Nephron (organoid): ENCODE results near the gene APBA3.
"Not testable (repeated sequence)": the region's sequence is repeated elsewhere in the genome, so short reads cannot be mapped to it uniquely, and the experiment has no call there.

ENCODE experiments used
- H3K27ac Mint-ChIP-seq, 3 experiments: 2 replicates each; pipeline ENCODE4 v1.8.0; 2020; ENCODE audit warnings: mixed read lengths in 3 of 3, mild to moderate bottlenecking in 2 of 3, moderate library complexity in 1 of 3
- H3K27me3 Mint-ChIP-seq: 2 replicates; pipeline ENCODE4 v1.8.0; 2021; ENCODE audit warnings: low read depth, mild to moderate bottlenecking, moderate library complexity, mixed read lengths
- H3K36me3 Mint-ChIP-seq: 2 replicates; pipeline ENCODE4 v1.8.0; 2020; ENCODE audit warnings: low read depth, mixed read lengths
- H3K4me1 Mint-ChIP-seq: 2 replicates; pipeline ENCODE4 v1.8.0; 2020; ENCODE audit warnings: mixed read lengths
- H3K4me3 Mint-ChIP-seq, 3 experiments: 2 replicates each; pipeline ENCODE4 v1.8.0; 2020; ENCODE audit warnings: mild to moderate bottlenecking in 3 of 3, mixed read lengths in 3 of 3, moderate library complexity in 2 of 3
- H3K9me3 Mint-ChIP-seq: 2 replicates; pipeline ENCODE4 v1.8.0; 2020; ENCODE audit warnings: mixed read lengths
- CTCF ChIP-seq, 3 experiments: fragments of 200-600 bp; sonication (generic); IDR thresholded peaks; one replicate each; pipeline ENCODE4 v1.5.0; 2021; ENCODE audit warnings: antibody characterized with exemption in 3 of 3; ENCODE audit not compliant: unreplicated experiment in 3 of 3

The APBA3 gene

GRCh38 chr19:3768015-3768747 is 6.7 kb upstream of the APBA3 start:
- Mint-ChIP-seq H3K4me3 (no peak overlapping the region), H3K27me3 (peaks cover 5% of the 10 kb centered on the region), H3K9me3 (no peaks in the 10 kb centered on the region), H3K36me3 (peaks cover 9% of the 10 kb centered on the region), H3K4me1 (peaks cover 10% of the 10 kb centered on the region), H3K27ac (no peak overlapping the region)
- no peak for TF ChIP-seq CTCF (IDR thresholded peaks at IDR 0.05; ENCODE audit: unreplicated experiment in 3 of 3)

GRCh38 chr19:3767050-3767449 is 5.6 kb upstream of the APBA3 start:
- Mint-ChIP-seq H3K27ac (no peak overlapping the region), H3K27me3 (peaks cover 5% of the 10 kb centered on the region), H3K4me3 (no peak overlapping the region), H3K4me1 (peaks cover 16% of the 10 kb centered on the region), H3K9me3 (no peaks in the 10 kb centered on the region), H3K36me3 (peaks cover 9% of the 10 kb centered on the region)
- TF ChIP-seq CTCF (IDR thresholded peaks at IDR 0.05; ENCODE audit: unreplicated experiment in 3 of 3) = no peak

- H3K4me3 Mint-ChIP-seq = no peak overlapping the region
- TF ChIP-seq CTCF (IDR thresholded peaks at IDR 0.05; ENCODE audit: unreplicated experiment in 3 of 3) = no peak
- peaks cover 9% of the 10 kb centered on the region for H3K36me3 Mint-ChIP-seq
- peaks cover 5% of the 10 kb centered on the region for H3K27me3 Mint-ChIP-seq
- peaks cover 21% of the 10 kb centered on the region for H3K4me1 Mint-ChIP-seq
- H3K27ac Mint-ChIP-seq = no peak overlapping the region
- no peaks in the 10 kb centered on the region for H3K9me3 Mint-ChIP-seq
These were observed 5.0 kb upstream of the APBA3 start for GRCh38 chr19:3766520-3766919.

GRCh38 chr19:3765757-3766156 is 4.3 kb upstream of the APBA3 start:
- H3K36me3 Mint-ChIP-seq, H3K4me3 Mint-ChIP-seq, H3K9me3 Mint-ChIP-seq, H3K27me3 Mint-ChIP-seq, H3K27ac Mint-ChIP-seq: not testable (repeated sequence)
- peaks cover 21% of the 10 kb centered on the region for H3K4me1 Mint-ChIP-seq

- peaks cover 5% of the 10 kb centered on the region for H3K27me3 Mint-ChIP-seq
- no peak for TF ChIP-seq CTCF (IDR thresholded peaks at IDR 0.05; ENCODE audit: unreplicated experiment in 3 of 3)
- H3K4me1 Mint-ChIP-seq = peaks cover 21% of the 10 kb centered on the region
- peaks cover 9% of the 10 kb centered on the region for H3K36me3 Mint-ChIP-seq
- H3K9me3 Mint-ChIP-seq = no peaks in the 10 kb centered on the region
- no peak overlapping the region for H3K27ac Mint-ChIP-seq
- no peak overlapping the region for H3K4me3 Mint-ChIP-seq
These were observed 3.6 kb upstream of the APBA3 start for GRCh38 chr19:3765121-3765520.

- Mint-ChIP-seq H3K27me3 (peaks cover 5% of the 10 kb centered on the region), H3K9me3 (no peaks in the 10 kb centered on the region), H3K4me3 (peak within 1 kb of the TSS; percentile 98 to 99 (median 99)), H3K4me1 (peaks cover 21% of the 10 kb centered on the region), H3K27ac (peak within 1 kb of the TSS; percentile 99 to 100 (median 100)), H3K36me3 (peaks cover 8% of the 10 kb centered on the region)
- no peak for TF ChIP-seq CTCF (IDR thresholded peaks at IDR 0.05; ENCODE audit: unreplicated experiment in 3 of 3)
These were observed 1.3 kb upstream of the APBA3 start, which contains the start of gene MRPL54 for GRCh38 chr19:3762501-3763459. TSS of gene MRPL54 (plus strand) at chr19:3762682. CDS start at chr19:3762701, 19 bp downstream.
